Transverse colon (tissue), 4 donors: ENCODE measurements around the gene GABBR2. TPM values are rescaled to one million over a fixed set of nuclear protein-coding genes. Genes with fewer than 3 reads are reported as not detected.

ENCODE experiments used
- DNase-seq: peaks from one replicate; pipeline ENCODE4 v3.0.0-alpha.2; 2019
- H3K27ac ChIP-seq, 4 donors: fragments of 200-600 bp; sonication (generic); 2 replicates each; pipeline ENCODE4 v1.5.1; 2016 to 2018; ENCODE audit warnings: inconsistent platforms in 4 of 4
- H3K27me3 ChIP-seq: fragments of 200-600 bp; sonication (generic); 2 replicates; pipeline ENCODE4 v1.5.1; 2017; ENCODE audit warnings: inconsistent platforms
- H3K36me3 ChIP-seq, 4 donors: fragments of 200-600 bp; sonication (generic); 2 replicates each; pipeline ENCODE4 v1.5.1; 2017 to 2019; ENCODE audit warnings: inconsistent platforms in 4 of 4
- H3K4me1 ChIP-seq, 4 donors: fragments of 200-600 bp; sonication (generic); 2 replicates each; pipeline ENCODE4 v1.5.1; 2017 to 2020; ENCODE audit warnings: inconsistent platforms in 4 of 4
- H3K4me3 ChIP-seq, 4 donors: fragments of 200-600 bp; sonication (generic); 1 replicate in 1 of 4; 2 replicates in 3 of 4; pipeline versions ENCODE4 v1.5.1 to v1.6.1; 2017 to 2019; ENCODE audit warnings: inconsistent platforms in 4 of 4
- H3K9me3 ChIP-seq, 2 donors: fragments of 200-600 bp; sonication (generic); 2 replicates each; pipeline ENCODE4 v1.5.1; 2017 to 2019; ENCODE audit warnings: inconsistent platforms in 2 of 2
- CTCF ChIP-seq, 5 experiments: fragments of 200-600 bp in 3 of 5; fragments of 450-650 bp in 2 of 5; sonication (generic) in 3 of 5; IDR thresholded peaks; 1 replicate in 2 of 5; 2 replicates in 3 of 5; pipeline ENCODE4 v1.5.1; 2016 to 2017; ENCODE audit warnings: antibody characterized with exemption in 5 of 5, inconsistent platforms in 3 of 5, mild to moderate bottlenecking in 2 of 5, moderate library complexity in 1 of 5
- EP300 ChIP-seq: sonication (generic); formaldehyde crosslinking; IDR thresholded peaks from one replicate; pipeline ENCODE4 v1.6.1; 2017; ENCODE audit warnings: antibody characterized with exemption, low read depth
- POLR2A ChIP-seq: fragments of 450-650 bp; IDR thresholded peaks from one replicate; pipeline ENCODE4 v1.6.1; 2016; ENCODE audit warnings: antibody characterized with exemption, mild to moderate bottlenecking, moderate library complexity
- POLR2AphosphoS5 ChIP-seq, 3 donors: sonication (generic); formaldehyde crosslinking; IDR thresholded peaks; one replicate each; pipeline ENCODE4 v1.6.1; 2016; ENCODE audit warnings: antibody characterized with exemption in 3 of 3
- whole genome bisulfite sequencing, 2 donors: methylation state at CpG; one replicate each; pipeline ENCODE4 v1.1.5; 2018; ENCODE audit warnings: low coverage in 1 of 2; 5-methylcytosine and 5-hydroxymethylcytosine counted together
- in situ Hi-C, 4 donors: fragments of 200-750 bp; cut with MboI; loops; one replicate each; pipeline versions ENCODE4 v1.15.0 to v1.15.1; 2017; ENCODE audit warnings: low sequenced_read_pairs in 3 of 4, low pct_ligation_motif_present in 1 of 4, low pct_unique_long_range_greater_than_20kb in 1 of 4
- intact Hi-C: fragments of 100-400 bp; cut with DNase I; formaldehyde crosslinking; loops from one replicate; pipeline ENCODE4 v1.15.1; 2023; ENCODE audit warnings: low total_unique reads
- total RNA-seq, 4 donors: library from RNA; depleted of rRNA; stranded (reverse); fragments of >200 nt; gene quantifications; one replicate each; pipeline ENCODE4 v1.1.0, GENCODE V29; 2016

The GABBR2 gene
- total RNA-seq, 4 donors from 2014 or later, result not detected

GRCh38 chr9:98611319-98611718, 97.4 kb downstream of the GABBR2 start:
- no peak for TF ChIP-seq POLR2AphosphoS5 (IDR thresholded peaks at IDR 0.05)
- no peak for TF ChIP-seq CTCF (IDR thresholded peaks at IDR 0.05)
- no peak for TF ChIP-seq EP300
- TF ChIP-seq POLR2A, result no peak
- Histone ChIP-seq H3K27me3 (no peaks in the 10 kb centered on the region), H3K9me3 (no peaks in the 10 kb centered on the region), H3K27ac (no peak overlapping the region), H3K4me1 (no peaks in the 10 kb centered on the region), H3K4me3 (no peak overlapping the region), H3K36me3 (no peaks in the 10 kb centered on the region)
- DNase-seq, result no peak
- intact Hi-C loops (no loop called here), in situ Hi-C loops (no loop called here)
- 62 to 87% methylated on average over 2 of the region's 2 CpGs for WGBS, 2 donors

GRCh38 chr9:98610711-98611110, 98.0 kb downstream of the GABBR2 start:
- TF ChIP-seq CTCF (IDR thresholded peaks at IDR 0.05), result no peak
- TF ChIP-seq POLR2A, result no peak
- no peak for TF ChIP-seq EP300
- TF ChIP-seq POLR2AphosphoS5 (IDR thresholded peaks at IDR 0.05), result no peak
- H3K36me3 ChIP-seq, result no peaks in the 10 kb centered on the region
- H3K27me3 ChIP-seq, result no peaks in the 10 kb centered on the region
- intact Hi-C loops, result no loop called here
- in situ Hi-C loops, result no loop called here
- WGBS, 2 donors, result 50% methylated on average over 5 of the region's 5 CpGs; no CpG with 5 or more reads in 1 of the 2 donors
- H3K9me3 ChIP-seq, result no peaks in the 10 kb centered on the region
- no peak for DNase-seq
- no peaks in the 10 kb centered on the region for H3K4me1 ChIP-seq
- no peak overlapping the region for H3K27ac ChIP-seq
- H3K4me3 ChIP-seq, result no peak overlapping the region

- H3K4me3 ChIP-seq, result no peak overlapping the region
- 77 to 85% methylated on average over 2 of the region's 2 CpGs for WGBS, 2 donors
- H3K27me3 ChIP-seq, result no peaks in the 10 kb centered on the region
- H3K9me3 ChIP-seq, result no peaks in the 10 kb centered on the region
- TF ChIP-seq POLR2A (no peak), POLR2AphosphoS5 (IDR thresholded peaks at IDR 0.05) (no peak), EP300 (no peak), CTCF (IDR thresholded peaks at IDR 0.05) (no peak)
- in situ Hi-C loops (no loop called here), intact Hi-C loops (no loop called here)
- no peak for DNase-seq
- no peaks in the 10 kb centered on the region for H3K36me3 ChIP-seq
- H3K27ac ChIP-seq, result no peak overlapping the region
- H3K4me1 ChIP-seq, result no peaks in the 10 kb centered on the region
Observed at GRCh38 chr9:98610211-98610610, 98.5 kb downstream of the GABBR2 start.

GRCh38 chr9:98609646-98610045, 99.1 kb downstream of the GABBR2 start:
- DNase-seq, result no peak
- no peaks in the 10 kb centered on the region for H3K36me3 ChIP-seq
- no peak for TF ChIP-seq CTCF (IDR thresholded peaks at IDR 0.05)
- TF ChIP-seq EP300, result no peak
- no peak for TF ChIP-seq POLR2A
- no peak for TF ChIP-seq POLR2AphosphoS5 (IDR thresholded peaks at IDR 0.05)
- intact Hi-C loops, result no loop called here
- in situ Hi-C loops, result no loop called here
- no peaks in the 10 kb centered on the region for H3K27me3 ChIP-seq
- WGBS, 2 donors, result 66% methylated on average over 6 of the region's 6 CpGs; no CpG with 5 or more reads in 1 of the 2 donors
- H3K9me3 ChIP-seq, result no peaks in the 10 kb centered on the region
- H3K27ac ChIP-seq, result no peak overlapping the region
- no peak overlapping the region for H3K4me3 ChIP-seq
- H3K4me1 ChIP-seq, result no peaks in the 10 kb centered on the region
